DMS 273 treated with DMSO at 0.1 percent for 48 hours (cell line): ENCODE data around the gene BCL10.
"Not testable (repeated sequence)": the region's sequence is repeated elsewhere in the genome, so short reads cannot be mapped to it uniquely, and the experiment has no call there.

Experiments used
- DNase-seq: peaks from one replicate; lab custom pipeline; 2025; lab: John Stamatoyannopoulos, UW

Gene BCL10

GRCh38 chr1:85264150-85264549 is 12.3 kb downstream of the BCL10 start:
- no peak for DNase-seq

GRCh38 chr1:85262985-85263384 is 13.4 kb downstream of the BCL10 start:
- no peak for DNase-seq

DNA sequence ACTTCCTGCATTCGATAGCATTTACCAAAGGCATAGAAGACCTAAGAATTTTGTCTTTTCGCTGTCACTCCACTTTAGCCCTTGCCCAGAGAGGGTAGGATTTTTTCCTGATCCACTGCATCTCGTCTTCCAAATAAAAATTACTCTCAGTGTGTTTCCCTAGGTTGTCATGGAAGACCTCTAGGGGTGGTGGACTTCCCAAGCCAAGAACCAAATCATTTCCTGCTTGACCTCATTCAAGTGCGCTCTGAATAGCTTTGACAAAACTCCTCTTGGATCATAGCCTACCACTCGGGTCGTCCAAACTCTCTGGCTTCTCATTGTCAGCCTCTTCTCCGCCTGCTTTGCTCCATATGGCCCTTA is 16.5 kb downstream of the BCL10 start:
- DNase-seq: no peak

DNA sequence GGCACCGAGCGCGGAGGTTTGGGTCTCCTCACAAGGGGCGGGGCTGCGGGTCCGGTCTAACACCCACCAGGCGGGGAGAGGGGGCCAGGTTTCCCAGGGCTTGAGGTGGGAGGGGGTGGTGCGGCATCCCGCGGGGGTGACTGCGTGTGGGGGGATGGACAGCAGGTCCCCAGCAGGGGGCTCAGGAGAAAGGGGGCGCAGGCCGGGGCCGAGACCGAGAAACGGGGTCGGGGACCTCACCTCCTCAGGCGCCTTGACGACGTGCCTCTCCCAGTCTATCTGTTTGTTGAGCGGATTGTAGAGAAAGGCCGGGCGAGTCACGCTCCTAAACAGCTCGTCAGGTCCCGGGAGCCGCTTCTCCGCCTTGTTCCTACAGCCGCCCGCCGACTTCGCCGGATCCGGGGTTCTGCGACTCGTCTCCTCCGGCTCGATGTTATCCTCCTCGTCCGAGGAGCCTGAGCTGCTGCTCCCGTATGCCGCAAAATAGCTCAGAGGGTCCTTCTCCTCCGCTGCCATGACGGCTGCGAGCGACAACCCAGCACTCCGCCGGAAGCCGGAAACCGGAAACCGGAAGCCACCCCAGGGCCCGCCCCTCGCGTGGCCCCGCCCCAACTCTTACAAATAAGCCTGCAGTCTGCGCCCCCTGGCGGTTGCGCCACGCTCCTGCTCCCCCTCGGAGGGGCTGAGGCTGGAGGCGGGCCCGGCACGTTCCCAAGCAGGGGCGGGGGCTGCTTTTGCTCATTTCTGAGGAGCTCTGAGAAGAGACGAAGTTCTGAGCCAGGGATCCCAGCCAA is 17.1 kb downstream of the BCL10 start, which contains the start of gene C1orf52:
TSS of gene C1orf52 (minus strand) at position 545 of the 794 bp plus-strand sequence. CDS start at position 516, 29 bp downstream.
- peak; percentile 77 for DNase-seq

- no peak for DNase-seq
Measured at GRCh38 chr1:85258536-85259117, 17.8 kb downstream of the BCL10 start.

GRCh38 chr1:85249042-85249441 is 27.4 kb downstream of the BCL10 start:
- DNase-seq: not testable (repeated sequence)

- no peak for DNase-seq
Measured at GRCh38 chr1:85245891-85246290, 30.5 kb downstream of the BCL10 start.

DNA sequence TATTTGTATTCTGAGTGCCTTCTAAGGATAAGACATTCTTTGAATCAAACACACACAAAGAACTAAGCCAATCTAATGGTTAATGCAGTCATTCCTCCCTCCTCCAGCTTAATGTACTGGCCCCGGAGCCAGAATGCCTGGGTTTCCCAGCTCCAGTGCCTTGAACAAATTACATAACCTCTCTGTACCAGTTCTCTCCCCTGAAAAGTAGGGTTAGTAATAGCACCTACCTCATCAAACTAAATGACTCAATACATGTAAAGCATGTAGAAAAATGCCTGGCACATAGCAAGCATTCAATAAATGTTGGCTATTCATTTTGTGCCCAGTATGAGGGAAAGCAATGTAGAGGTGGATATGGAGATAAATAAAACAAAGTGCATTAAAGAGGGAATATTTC is 31.0 kb downstream of the BCL10 start:
- no peak for DNase-seq

- no peak for DNase-seq
Measured at GRCh38 chr1:85244271-85245061, 32.0 kb downstream of the BCL10 start.

- DNase-seq: no peak
Measured at GRCh38 chr1:85243372-85243771, 33.1 kb downstream of the BCL10 start.

GRCh38 chr1:85240643-85241042 is 35.8 kb downstream of the BCL10 start:
- DNase-seq: no peak

- no peak for DNase-seq
Measured at GRCh38 chr1:85240174-85240601, 36.2 kb downstream of the BCL10 start.

DNA sequence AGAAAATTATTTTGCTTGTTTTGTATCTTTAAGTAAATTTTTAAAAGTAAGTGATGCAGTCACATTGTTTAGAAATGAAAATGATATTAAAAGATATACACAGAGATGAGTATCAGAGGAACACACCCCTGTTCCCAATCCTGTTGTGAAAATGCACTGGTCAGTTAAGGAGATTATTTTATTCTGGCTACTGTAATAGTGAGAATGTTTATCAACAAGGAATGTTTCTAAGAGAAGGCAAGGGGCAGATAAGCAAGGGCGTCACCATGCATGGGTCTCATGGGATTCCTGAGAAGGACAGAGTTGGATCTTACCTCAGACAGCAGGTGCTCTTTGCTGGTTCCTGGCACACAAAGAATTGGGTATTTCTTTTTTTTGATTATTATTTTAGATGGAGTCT is 38.8 kb downstream of the BCL10 start:
- DNase-seq: no peak

DNA sequence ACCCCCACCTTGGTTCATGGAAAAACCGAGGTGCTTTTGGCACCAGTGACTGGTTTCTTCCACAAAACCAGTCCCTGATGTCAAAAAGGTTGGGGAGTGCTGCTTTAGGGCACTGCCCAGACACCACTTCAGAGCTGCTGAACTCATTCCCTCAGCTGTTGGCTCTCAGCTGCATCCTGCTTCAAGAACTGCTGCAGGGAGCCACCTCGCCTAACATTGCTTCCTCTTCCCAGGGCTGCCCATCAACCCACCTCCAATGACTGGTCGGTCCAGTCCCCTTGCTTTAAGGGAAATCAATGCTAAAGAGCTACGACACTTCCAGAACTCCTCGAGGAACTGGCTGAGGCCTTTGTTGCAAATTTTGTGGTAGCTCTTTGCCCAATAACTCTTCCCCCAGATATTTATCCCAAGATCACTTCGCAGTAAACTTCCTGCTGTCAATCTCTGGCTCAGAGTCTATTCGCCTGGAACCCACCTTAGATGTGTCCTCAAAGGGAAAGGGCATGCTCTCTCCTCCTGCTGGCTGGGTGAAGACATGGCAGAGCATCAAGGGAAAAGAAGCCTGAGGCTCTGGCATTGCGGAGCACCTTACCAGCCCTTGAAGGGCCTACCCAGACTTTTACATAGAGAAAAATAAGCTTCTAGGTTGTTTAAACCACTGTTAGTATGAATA is 46.0 kb downstream of the BCL10 start:
- DNase-seq: no peak

- DNase-seq: no peak
Measured at GRCh38 chr1:85229574-85230097, 46.8 kb downstream of the BCL10 start.

DNA sequence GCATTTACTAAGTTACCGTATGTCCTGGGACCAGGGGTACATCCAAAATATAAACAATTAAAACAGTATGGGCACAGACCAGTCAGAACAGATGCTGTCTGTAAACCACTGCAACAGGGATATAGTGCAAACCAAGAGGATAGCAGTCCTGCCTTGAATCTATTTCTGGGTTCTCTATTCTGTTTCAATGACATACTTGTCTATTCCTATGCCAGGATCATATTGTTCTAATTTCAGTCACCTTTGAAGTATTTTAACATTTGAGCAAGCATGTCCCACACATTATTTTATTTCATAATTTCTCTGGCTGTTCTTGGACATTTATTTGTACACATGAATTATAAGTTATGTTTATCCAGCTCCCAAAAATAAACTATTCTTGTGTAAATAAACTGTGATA is 47.5 kb downstream of the BCL10 start:
- DNase-seq: no peak

DNA sequence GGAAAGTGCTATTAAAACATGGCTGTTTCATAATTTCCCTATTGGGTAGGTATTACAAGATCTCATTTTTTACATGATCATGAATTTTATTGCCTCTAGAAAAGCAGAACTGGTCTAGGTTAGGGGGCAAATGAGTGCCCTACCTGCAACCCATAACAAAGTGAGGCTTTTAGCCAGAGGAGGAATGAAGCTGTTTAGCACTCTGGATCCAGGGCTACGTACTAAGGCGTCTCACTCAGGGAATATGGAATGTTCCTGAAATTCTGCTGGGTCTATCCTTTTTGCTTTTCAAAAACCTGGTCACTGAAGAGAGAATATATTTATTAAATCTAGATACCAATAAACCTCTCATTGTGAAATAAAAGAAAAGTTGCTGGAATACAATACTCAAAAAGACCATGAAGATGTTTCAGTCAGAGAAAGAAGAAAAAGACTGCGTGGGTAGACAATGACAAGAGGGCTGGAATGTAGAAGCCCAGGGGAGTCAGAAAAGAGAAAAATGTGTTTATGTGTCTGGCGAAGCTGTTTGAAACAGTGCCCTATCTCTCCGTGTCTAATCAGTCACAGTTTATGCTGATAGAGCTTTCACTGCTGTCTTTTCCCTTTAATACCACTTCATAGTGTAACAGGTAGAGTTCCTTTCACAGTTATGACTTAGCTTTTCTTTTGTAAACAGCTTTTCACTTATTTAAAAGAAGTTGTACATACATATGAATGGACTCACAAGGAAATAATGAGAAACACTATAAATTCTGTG is 50.6 kb downstream of the BCL10 start:
- DNase-seq: no peak

DNA sequence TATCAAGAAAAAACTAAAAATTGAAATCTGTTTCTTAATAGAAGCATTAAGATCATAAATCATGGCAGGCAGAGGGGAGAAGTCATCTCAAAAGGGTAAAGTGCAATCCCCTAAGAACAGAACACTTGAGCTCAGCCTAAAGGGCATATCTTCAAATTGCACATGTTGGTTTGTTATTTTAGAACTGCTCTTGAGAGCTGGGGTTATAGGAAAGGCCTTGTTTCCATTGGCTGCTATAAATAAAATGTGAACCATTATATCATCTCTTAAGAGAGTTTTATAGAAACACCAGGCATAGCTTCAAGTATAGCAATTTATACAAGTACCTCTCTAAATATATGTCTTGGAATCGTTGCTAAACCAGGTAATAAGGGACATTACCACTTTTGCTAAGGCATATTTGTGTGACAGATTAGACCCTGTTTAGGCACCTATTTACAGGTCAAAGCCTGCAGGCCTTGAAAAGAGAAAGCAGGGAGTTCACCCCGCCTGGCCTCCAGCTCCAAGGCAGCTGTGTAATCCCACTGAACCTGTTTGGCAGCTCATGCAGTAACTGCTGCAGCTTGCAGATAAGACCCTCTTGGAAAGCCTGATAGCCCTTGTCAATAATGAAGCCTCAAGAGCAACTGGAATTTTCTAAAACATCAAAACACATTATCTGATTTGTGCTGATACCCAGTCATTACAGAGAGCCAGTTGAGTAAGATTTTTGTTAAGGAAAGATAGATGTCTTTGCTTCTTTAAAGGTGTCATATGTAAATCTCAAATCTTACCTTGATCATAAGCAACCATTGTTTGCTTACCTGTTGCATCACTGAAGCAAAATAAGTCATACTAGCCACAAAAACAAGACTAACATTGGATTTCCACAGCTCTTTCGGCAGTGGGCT is 51.5 kb downstream of the BCL10 start:
- DNase-seq: no peak

GRCh38 chr1:85224295-85224694 is 52.1 kb downstream of the BCL10 start:
- no peak for DNase-seq

GRCh38 chr1:85223334-85223733 is 53.1 kb downstream of the BCL10 start:
- DNase-seq: no peak
